Chondrocyte (in vitro differentiated cells): ENCODE measurements around the gene GALNTL6. TPM values are rescaled to one million over a fixed set of nuclear protein-coding genes. Genes with fewer than 3 reads are reported as not detected.

Experiments
- DNase-seq: peaks from one replicate; pipeline ENCODE4 v3.0.0; 2021; ENCODE audit warnings: mixed read lengths, low spot score
- H3K27ac Mint-ChIP-seq: one replicate; pipeline ENCODE4 v1.8.0; 2021; ENCODE audit warnings: mild to moderate bottlenecking, moderate library complexity, mixed read lengths; ENCODE audit not compliant: unreplicated experiment
- H3K27me3 Mint-ChIP-seq: 2 replicates; pipeline ENCODE4 v1.8.0; 2021; ENCODE audit warnings: low read depth, mixed read lengths
- H3K36me3 Mint-ChIP-seq: 2 replicates; pipeline ENCODE4 v1.8.0; 2021; ENCODE audit warnings: low read depth, mixed read lengths
- H3K4me1 Mint-ChIP-seq: 2 replicates; pipeline ENCODE4 v1.8.0; 2021; ENCODE audit warnings: low read depth, mild to moderate bottlenecking, mixed read lengths
- H3K4me3 Mint-ChIP-seq: one replicate; pipeline ENCODE4 v1.8.0; 2021; ENCODE audit warnings: mild to moderate bottlenecking, moderate library complexity, mixed read lengths; ENCODE audit not compliant: unreplicated experiment
- H3K9me3 Mint-ChIP-seq: 2 replicates; pipeline ENCODE4 v1.8.0; 2021; ENCODE audit warnings: low read depth, mixed read lengths
- CTCF ChIP-seq: fragments of 200-600 bp; sonication (generic); IDR thresholded peaks from 2 replicates; pipeline ENCODE4 v1.5.0; 2021; ENCODE audit warnings: antibody characterized with exemption, mild to moderate bottlenecking, moderate library complexity
- total RNA-seq: library from RNA; stranded (reverse); gene quantifications from 3 replicates; pipeline ENCODE4 v1.2.1, GENCODE V29; 2021

The GALNTL6 gene
- total RNA-seq, 1 donor from 2014 or later: not detected

GRCh38 chr4:172843192-172843591, 1030.0 kb downstream of the GALNTL6 start:
- no peak for TF ChIP-seq CTCF
- no peaks in the 10 kb centered on the region for H3K9me3 Mint-ChIP-seq
- H3K27ac Mint-ChIP-seq: no peak overlapping the region
- no peak overlapping the region for H3K4me3 Mint-ChIP-seq
- no peak for DNase-seq
- H3K36me3 Mint-ChIP-seq: no peaks in the 10 kb centered on the region
- H3K27me3 Mint-ChIP-seq: no peaks in the 10 kb centered on the region
- H3K4me1 Mint-ChIP-seq: peaks cover 18% of the 10 kb centered on the region

- no peaks in the 10 kb centered on the region for H3K27me3 Mint-ChIP-seq
Measured at GRCh38 chr4:172844556-172844955, 1031.4 kb downstream of the GALNTL6 start.

GRCh38 chr4:172845281-172845680, 1032.1 kb downstream of the GALNTL6 start:
- Mint-ChIP-seq H3K4me3 (no peak overlapping the region), H3K36me3 (no peaks in the 10 kb centered on the region), H3K27ac (no peak overlapping the region), H3K27me3 (no peaks in the 10 kb centered on the region), H3K9me3 (no peaks in the 10 kb centered on the region), H3K4me1 (peaks cover 6% of the 10 kb centered on the region)
- no peak for TF ChIP-seq CTCF
- no peak for DNase-seq

More at GRCh38 chr4:172844556-172844955, 1031.4 kb downstream of the GALNTL6 start:
- no peaks in the 10 kb centered on the region for H3K9me3 Mint-ChIP-seq
- H3K4me3 Mint-ChIP-seq: no peak overlapping the region
- DNase-seq: no peak
- H3K27ac Mint-ChIP-seq: no peak overlapping the region
- no peaks in the 10 kb centered on the region for H3K36me3 Mint-ChIP-seq
- H3K4me1 Mint-ChIP-seq: peaks cover 13% of the 10 kb centered on the region
- no peak for TF ChIP-seq CTCF

GRCh38 chr4:172850838-172851237, 1037.6 kb downstream of the GALNTL6 start:
- Mint-ChIP-seq H3K27me3 (no peaks in the 10 kb centered on the region), H3K4me1 (peaks cover 7% of the 10 kb centered on the region), H3K27ac (peak overlapping the region; percentile 37), H3K9me3 (peaks cover 3% of the 10 kb centered on the region), H3K4me3 (no peak overlapping the region), H3K36me3 (no peaks in the 10 kb centered on the region)
- DNase-seq: no peak
- no peak for TF ChIP-seq CTCF

- no peaks in the 10 kb centered on the region for H3K36me3 Mint-ChIP-seq
- no peak for DNase-seq
- H3K4me1 Mint-ChIP-seq: peaks cover 7% of the 10 kb centered on the region
- no peak for TF ChIP-seq CTCF
- H3K27me3 Mint-ChIP-seq: no peaks in the 10 kb centered on the region
- no peak overlapping the region for H3K4me3 Mint-ChIP-seq
- H3K27ac Mint-ChIP-seq: no peak overlapping the region
- H3K9me3 Mint-ChIP-seq: peaks cover 3% of the 10 kb centered on the region
Measured at GRCh38 chr4:172851534-172851933, 1038.3 kb downstream of the GALNTL6 start.
